Pancreas (tissue), 10 donors: ENCODE data around the gene CCBE1. TPM values are rescaled to one million over a fixed set of nuclear protein-coding genes. Genes with fewer than 3 reads are reported as not detected.

ENCODE experiments used
- ATAC-seq, 4 donors: fragments of 200-7000 bp; cut with Tn5 transposase; one replicate each; pipeline versions ENCODE4 v1.8.0 to v1.9.1; 2020; ENCODE audit warnings: mild to moderate bottlenecking in 4 of 4, moderate library complexity in 4 of 4
- DNase-seq, 6 donors: peaks; one replicate each; pipeline ENCODE4 v3.0.0-alpha.2; 2020
- FAIRE-seq: peaks from 2 replicates; lab custom pipeline; 2012; peaks lifted over from hg19 to GRCh38; lab: Jason Lieb, UNC
- H3K27ac ChIP-seq, 4 donors: fragments of 200-600 bp; sonication (generic); 1 replicate in 3 of 4; 2 replicates in 1 of 4; pipeline versions ENCODE4 v1.5.0 to v1.8.0; 2020
- H3K27me3 ChIP-seq, 4 donors: fragments of 200-600 bp; one replicate each; pipeline ENCODE4 v1.8.0; 2021
- H3K36me3 ChIP-seq, 3 donors: fragments of 200-600 bp; sonication (generic) in 1 of 3; one replicate each; pipeline versions ENCODE4 v1.5.0 to v1.8.0; 2020 to 2021
- H3K4me1 ChIP-seq, 3 donors: fragments of 200-600 bp; one replicate each; pipeline ENCODE4 v1.8.0; 2021
- H3K4me3 ChIP-seq, 4 donors: fragments of 200-600 bp; sonication (generic) in 2 of 4; one replicate each; pipeline versions ENCODE4 v1.5.0 to v1.8.0; 2020 to 2021
- H3K9me3 ChIP-seq, 4 donors: fragments of 200-600 bp; one replicate each; pipeline ENCODE4 v1.8.0; 2021
- WGBS, 2 donors: extraction: QIAGEN DNeasy Blood & Tissue Kit; methylation state at CpG; one replicate each; pipeline ENCODE4 v1.1.7; 2013; 5-methylcytosine and 5-hydroxymethylcytosine counted together
- intact Hi-C, 3 donors: fragments of 100-400 bp; cut with DNase I; formaldehyde crosslinking; loops; one replicate each; pipeline versions ENCODE4 v1.11.1 to v1.14.2; 2022
- polyA plus RNA-seq, 2 donors: library from polyadenylated mRNA; stranded (reverse); fragments of 200-250 nt; gene quantifications; one replicate each; pipeline ENCODE4 v1.2.3, GENCODE V29; 2013
- total RNA-seq, 6 donors: library from RNA; stranded (reverse); fragmentation: NEBNext Ultra II Directional in 4 of 6; extraction: Animal tissue kit (Norgen Biotek cat#: 25700) in 4 of 6; gene quantifications; one replicate each; pipeline versions ENCODE4 v1.2.1 to v1.2.4, GENCODE V29; 2021 to 2023
- TF ChIP-seq, protein P1 (sequence below), 4 donors: fragments of 200-600 bp; sonication (generic) in 3 of 4; IDR thresholded peaks; one replicate each; pipeline versions ENCODE4 v1.5.0 to v1.8.0; 2021; ENCODE audit warnings: antibody characterized with exemption in 4 of 4
- donor health status: healthy with polysubstance abuse.
- donor health status: DM: no; HTN: no; CAD: no; lungs with moderate emphysema.
- donor health status: DM: no; HTN: no; CAD: no.
- donor health status: control.
- donor health status: control.
- donor health status: Bipolar disorder and iron deficiency.
- donor health status: DM: yes; HTN: yes; CAD: no.
- donor health status: DM: no; HTN: no; CAD: no.
- donor health status: DM: no; HTN: no; CAD: no.
- donor health status: DM: yes; HTN: yes; CAD: no.

Gene CCBE1
- total and polyA plus RNA-seq, 8 donors: 0.08 to 1.5 (median 0.59) TPM

DNA sequence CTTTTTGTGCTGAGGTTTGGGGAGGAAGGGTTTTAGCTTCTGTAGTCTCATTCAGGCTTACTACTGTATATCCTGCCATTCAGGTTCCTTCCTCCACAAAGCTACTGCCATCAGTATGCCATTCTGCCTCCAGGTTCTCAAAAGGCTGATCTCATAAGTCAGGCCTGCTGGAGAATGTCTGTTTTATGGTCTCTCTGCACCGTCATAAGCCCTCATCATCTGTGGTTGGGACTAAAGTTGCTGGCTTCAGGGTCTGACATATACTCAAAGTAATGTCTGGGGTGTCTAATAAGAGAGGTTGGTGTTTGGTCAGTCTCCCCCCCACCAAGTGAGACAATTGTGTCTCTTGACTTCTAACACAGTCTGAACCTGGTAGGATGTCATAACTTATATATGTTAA, 36.2 kb upstream of the CCBE1 start:
- DNase-seq (no peak), ATAC-seq (no peak), FAIRE-seq (no peak)
- Histone ChIP-seq H3K4me3 (no peak overlapping the region), H3K4me1 (no peaks in the 10 kb centered on the region), H3K27me3 (no peaks in the 10 kb centered on the region), H3K36me3 (no peaks in the 10 kb centered on the region), H3K27ac (no peak overlapping the region), H3K9me3 (no peaks in the 10 kb centered on the region)
- WGBS, 2 donors: 66 to 81% methylated on average over 1 of the region's 1 CpG
- TF ChIP-seq, protein P1, sequence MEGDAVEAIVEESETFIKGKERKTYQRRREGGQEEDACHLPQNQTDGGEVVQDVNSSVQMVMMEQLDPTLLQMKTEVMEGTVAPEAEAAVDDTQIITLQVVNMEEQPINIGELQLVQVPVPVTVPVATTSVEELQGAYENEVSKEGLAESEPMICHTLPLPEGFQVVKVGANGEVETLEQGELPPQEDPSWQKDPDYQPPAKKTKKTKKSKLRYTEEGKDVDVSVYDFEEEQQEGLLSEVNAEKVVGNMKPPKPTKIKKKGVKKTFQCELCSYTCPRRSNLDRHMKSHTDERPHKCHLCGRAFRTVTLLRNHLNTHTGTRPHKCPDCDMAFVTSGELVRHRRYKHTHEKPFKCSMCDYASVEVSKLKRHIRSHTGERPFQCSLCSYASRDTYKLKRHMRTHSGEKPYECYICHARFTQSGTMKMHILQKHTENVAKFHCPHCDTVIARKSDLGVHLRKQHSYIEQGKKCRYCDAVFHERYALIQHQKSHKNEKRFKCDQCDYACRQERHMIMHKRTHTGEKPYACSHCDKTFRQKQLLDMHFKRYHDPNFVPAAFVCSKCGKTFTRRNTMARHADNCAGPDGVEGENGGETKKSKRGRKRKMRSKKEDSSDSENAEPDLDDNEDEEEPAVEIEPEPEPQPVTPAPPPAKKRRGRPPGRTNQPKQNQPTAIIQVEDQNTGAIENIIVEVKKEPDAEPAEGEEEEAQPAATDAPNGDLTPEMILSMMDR (IDR thresholded peaks at IDR 0.05): no peak
- intact Hi-C loops: no loop called here

DNA sequence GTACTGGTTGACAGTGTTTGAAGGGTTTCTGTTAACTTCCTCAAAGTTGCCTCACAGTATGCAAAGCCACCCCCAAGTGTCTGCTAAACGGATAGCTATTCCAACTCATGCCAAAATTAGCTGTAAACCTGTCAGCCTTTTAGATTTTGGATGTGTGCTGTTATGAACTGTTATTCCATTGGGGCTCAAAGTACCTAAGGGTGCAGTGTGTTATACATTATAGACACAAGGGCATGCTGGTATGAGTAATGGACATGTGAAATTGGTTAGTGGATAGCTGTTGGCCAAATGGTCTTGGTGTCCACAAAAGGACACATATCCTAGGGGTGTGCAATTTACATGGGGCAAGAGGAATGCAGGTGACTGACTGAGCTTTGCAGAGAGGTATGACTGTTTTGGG, 33.7 kb upstream of the CCBE1 start:
- 19 to 26% methylated on average over 1 of the region's 1 CpG for WGBS, 2 donors
- ATAC-seq (no peak), DNase-seq (no peak), FAIRE-seq (no peak)
- intact Hi-C loops: no loop called here
- Histone ChIP-seq H3K27me3 (peaks cover 0 to 3% (median 0%) of the 10 kb centered on the region in 4 donors), H3K36me3 (no peaks in the 10 kb centered on the region), H3K4me1 (no peaks in the 10 kb centered on the region), H3K27ac (no peak overlapping the region), H3K4me3 (no peak overlapping the region), H3K9me3 (no peaks in the 10 kb centered on the region)
- TF ChIP-seq, protein P1 (IDR thresholded peaks at IDR 0.05): no peak

DNA sequence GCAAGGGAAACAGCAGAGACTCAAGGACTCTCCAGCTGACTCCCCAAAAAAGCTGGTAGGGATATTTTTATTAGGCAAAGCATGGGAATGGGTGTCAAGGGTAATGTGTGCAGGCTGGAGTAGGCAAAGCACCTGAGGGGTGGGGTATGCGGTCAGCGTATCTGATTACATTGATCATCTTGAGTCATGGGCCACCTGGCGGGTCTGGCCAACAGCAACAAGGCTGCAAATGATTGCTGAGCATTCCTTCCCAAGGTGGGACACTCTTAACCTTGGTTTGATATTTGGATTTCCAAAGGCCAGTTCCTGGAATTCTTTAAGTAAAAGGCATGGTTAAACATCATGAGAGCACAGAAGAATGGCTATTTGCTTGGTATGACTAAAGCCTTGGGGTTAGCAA, 32.6 kb upstream of the CCBE1 start:
- Histone ChIP-seq H3K9me3 (no peaks in the 10 kb centered on the region), H3K27ac (no peak overlapping the region), H3K27me3 (peaks cover 0 to 3% (median 0%) of the 10 kb centered on the region in 4 donors), H3K36me3 (no peaks in the 10 kb centered on the region), H3K4me3 (no peak overlapping the region), H3K4me1 (no peaks in the 10 kb centered on the region)
- no peak for FAIRE-seq
- DNase-seq: no peak
- ATAC-seq: no peak
- intact Hi-C loops: no loop called here
- TF ChIP-seq, protein P1 (IDR thresholded peaks at IDR 0.05): no peak
- WGBS, 2 donors: 63 to 65% methylated on average over 3 of the region's 3 CpGs

DNA sequence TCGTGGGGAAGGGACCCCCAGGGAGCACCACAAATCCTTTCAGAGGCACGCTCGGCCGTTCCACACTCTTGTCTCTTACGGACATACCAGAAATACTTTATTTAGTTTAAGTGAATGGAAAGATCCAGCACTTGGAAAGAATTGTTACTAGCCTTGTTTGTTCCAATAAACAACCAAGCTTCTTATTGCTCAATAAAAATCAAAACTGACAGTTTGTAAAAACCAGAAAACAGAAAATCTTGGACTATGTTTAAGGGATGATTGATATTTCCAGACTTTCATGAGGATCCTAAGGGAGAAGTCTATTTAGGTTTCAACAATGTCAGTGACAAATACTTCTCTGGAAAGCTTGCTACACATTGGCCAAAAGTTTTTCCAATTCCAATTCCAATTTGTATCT, 31.6 kb upstream of the CCBE1 start:
- no peak overlapping the region for H3K27ac ChIP-seq
- no peak for ATAC-seq
- no peaks in the 10 kb centered on the region for H3K36me3 ChIP-seq
- WGBS, 2 donors: 53 to 60% methylated on average over 5 of the region's 5 CpGs
- H3K4me1 ChIP-seq: no peaks in the 10 kb centered on the region
- TF ChIP-seq, protein P1 (IDR thresholded peaks at IDR 0.05): no peak
- FAIRE-seq: no peak
- no peak for DNase-seq
- intact Hi-C loops: no loop called here
- no peaks in the 10 kb centered on the region for H3K9me3 ChIP-seq
- peaks cover 0 to 3% (median 0%) of the 10 kb centered on the region in 4 donors for H3K27me3 ChIP-seq
- H3K4me3 ChIP-seq: no peak overlapping the region

DNA sequence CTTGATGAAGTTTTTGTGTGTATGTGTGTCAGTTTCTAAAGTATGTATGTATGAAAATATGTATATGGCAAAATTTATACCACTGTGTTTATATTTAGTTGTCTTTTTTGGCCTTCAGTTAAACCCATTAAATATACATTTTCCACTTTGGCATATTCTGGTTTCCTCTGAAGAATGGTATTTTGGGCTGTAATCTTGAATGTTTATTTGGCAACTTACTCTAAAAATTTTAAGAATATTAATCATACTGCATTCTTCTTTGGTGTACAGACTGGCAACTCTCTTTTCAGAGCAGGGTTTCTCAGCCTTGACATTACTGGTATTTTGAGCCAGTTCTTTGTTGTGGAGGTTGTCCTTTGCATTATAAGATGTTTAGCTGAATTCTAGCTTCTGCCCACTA, 27.9 kb upstream of the CCBE1 start:
- intact Hi-C loops: no loop called here
- FAIRE-seq: no peak

More for the DNA sequence above, 27.9 kb upstream of the CCBE1 start:
- Histone ChIP-seq H3K27me3 (peaks cover 0 to 3% (median 0%) of the 10 kb centered on the region in 4 donors), H3K4me1 (no peaks in the 10 kb centered on the region), H3K27ac (no peak overlapping the region), H3K4me3 (no peak overlapping the region), H3K36me3 (no peaks in the 10 kb centered on the region), H3K9me3 (no peaks in the 10 kb centered on the region)
- ATAC-seq (no peak), DNase-seq (no peak)
- TF ChIP-seq, protein P1 (IDR thresholded peaks at IDR 0.05): no peak
